HepG2 (cell line): ENCODE measurements around the gene MEX3A. TPM values are rescaled to one million over a fixed set of nuclear protein-coding genes. Genes with fewer than 3 reads are reported as not detected.

Experiments
- ATF1 ChIP-seq: IDR thresholded peaks from 2 replicates; pipeline ENCODE4 v1.6.1; 2016; ENCODE audit warnings: mild to moderate bottlenecking, control low read depth
- KLF13 ChIP-seq: sonication (generic); formaldehyde crosslinking; IDR thresholded peaks from 2 replicates; pipeline ENCODE4 v1.4.0; 2020; ENCODE audit warnings: mild to moderate bottlenecking, missing genetic modification reagents
- MED8 ChIP-seq: sonication (generic); formaldehyde crosslinking; IDR thresholded peaks from 2 replicates; pipeline ENCODE4 v1.8.1; 2023; ENCODE audit warnings: mild to moderate bottlenecking, missing genetic modification reagents; ENCODE audit not compliant: insufficient replicate concordance
- NAIF1 ChIP-seq: sonication (generic); formaldehyde crosslinking; IDR thresholded peaks from 2 replicates; pipeline ENCODE4 v1.5.0; 2020; ENCODE audit warnings: mild to moderate bottlenecking, missing genetic modification reagents, borderline replicate concordance
- NFRKB ChIP-seq: fragments of 450-650 bp; IDR thresholded peaks from 2 replicates; pipeline ENCODE4 v1.6.1; 2017
- POGK ChIP-seq: sonication (generic); formaldehyde crosslinking; conservative IDR thresholded peaks from 2 replicates; pipeline ENCODE4 v1.8.0; 2022; ENCODE audit warnings: mild to moderate bottlenecking, moderate library complexity, missing genetic modification reagents
- SRSF9 ChIP-seq: fragments of 200-400 bp; formaldehyde crosslinking; IDR thresholded peaks from 2 replicates; pipeline ENCODE4 v1.6.1; 2018; ENCODE audit warnings: borderline replicate concordance, mild to moderate bottlenecking, low read depth, low read length; ENCODE audit not compliant: insufficient read depth, poor library complexity, severe bottlenecking
- TAF1 ChIP-seq: sonication (generic); formaldehyde crosslinking; IDR thresholded peaks from 2 replicates; pipeline ENCODE4 v1.4.0; 2020; ENCODE audit warnings: missing genetic modification reagents
- ZNF367 ChIP-seq: sonication (generic); formaldehyde crosslinking; IDR thresholded peaks from 2 replicates; pipeline ENCODE4 v1.4.0; 2020; ENCODE audit warnings: missing genetic modification reagents, borderline replicate concordance
- ZNF615 ChIP-seq: sonication (generic); formaldehyde crosslinking; IDR thresholded peaks from 2 replicates; pipeline ENCODE4 v1.5.0; 2020; ENCODE audit warnings: mild to moderate bottlenecking, missing genetic modification reagents, borderline replicate concordance
- ZNF670 ChIP-seq: sonication (generic); formaldehyde crosslinking; IDR thresholded peaks from 2 replicates; pipeline ENCODE4 v1.8.0; 2022; ENCODE audit warnings: mild to moderate bottlenecking, missing genetic modification reagents, borderline replicate concordance
- ZNF800 ChIP-seq: sonication (generic); formaldehyde crosslinking; IDR thresholded peaks from 2 replicates; pipeline ENCODE4 v1.4.0; 2020; ENCODE audit warnings: missing genetic modification reagents
- ZNF878 ChIP-seq: sonication (generic); formaldehyde crosslinking; IDR thresholded peaks from 2 replicates; pipeline ENCODE4 v1.8.1; 2023; ENCODE audit warnings: mild to moderate bottlenecking, missing genetic modification reagents, moderate library complexity
- ZSCAN31 ChIP-seq: sonication (generic); formaldehyde crosslinking; IDR thresholded peaks from 2 replicates; pipeline ENCODE4 v1.5.0; 2020; ENCODE audit warnings: low read depth, mild to moderate bottlenecking, missing genetic modification reagents
- polyA plus RNA-seq, 8 experiments: library from polyadenylated mRNA; depleted of rRNA in 3 of 8; stranded (reverse) in 7 of 8; unstranded in 1 of 8; fragments of >200 nt; fragmentation: Illumina TruSeq in 4 of 8; extraction: Trizol in 4 of 8; gene quantifications; 2 replicates each; pipeline versions ENCODE4 v1.2.1 to v1.2.3, GENCODE V29; 2011 to 2016; ENCODE audit warnings: low read depth in 4 of 8, missing spikeins in 1 of 8, mixed read lengths in 1 of 8; ENCODE audit not compliant: insufficient read depth in 1 of 8
- total RNA-seq, 5 experiments: library from RNA; depleted of rRNA; stranded (reverse); fragments of >200 nt; fragmentation: Illumina TruSeq; extraction: Trizol; gene quantifications; 2 replicates each; pipeline ENCODE4 v1.2.3, GENCODE V29; 2016; ENCODE audit warnings: low read depth in 1 of 5
- TF ChIP-seq, protein P1 (sequence below): sonication (generic); formaldehyde crosslinking; IDR thresholded peaks from 2 replicates; pipeline ENCODE4 v1.5.0; 2020; ENCODE audit warnings: mild to moderate bottlenecking, missing genetic modification reagents, borderline replicate concordance
- TF ChIP-seq, protein P2 (sequence below): sonication (generic); formaldehyde crosslinking; IDR thresholded peaks from 2 replicates; pipeline ENCODE4 v1.4.0; 2020; ENCODE audit warnings: missing genetic modification reagents
- TF ChIP-seq, protein P3 (sequence below): IDR thresholded peaks from 2 replicates; pipeline ENCODE4 v1.6.1; 2016; ENCODE audit warnings: low read depth, control low read depth

Gene MEX3A
- total and polyA plus RNA-seq, 2 of the 13 experiments (the other 11 are each of a cell fraction or from before 2014, with no cell fraction given) = 7.6 to 9.1 TPM

- TF ChIP-seq, protein P1, sequence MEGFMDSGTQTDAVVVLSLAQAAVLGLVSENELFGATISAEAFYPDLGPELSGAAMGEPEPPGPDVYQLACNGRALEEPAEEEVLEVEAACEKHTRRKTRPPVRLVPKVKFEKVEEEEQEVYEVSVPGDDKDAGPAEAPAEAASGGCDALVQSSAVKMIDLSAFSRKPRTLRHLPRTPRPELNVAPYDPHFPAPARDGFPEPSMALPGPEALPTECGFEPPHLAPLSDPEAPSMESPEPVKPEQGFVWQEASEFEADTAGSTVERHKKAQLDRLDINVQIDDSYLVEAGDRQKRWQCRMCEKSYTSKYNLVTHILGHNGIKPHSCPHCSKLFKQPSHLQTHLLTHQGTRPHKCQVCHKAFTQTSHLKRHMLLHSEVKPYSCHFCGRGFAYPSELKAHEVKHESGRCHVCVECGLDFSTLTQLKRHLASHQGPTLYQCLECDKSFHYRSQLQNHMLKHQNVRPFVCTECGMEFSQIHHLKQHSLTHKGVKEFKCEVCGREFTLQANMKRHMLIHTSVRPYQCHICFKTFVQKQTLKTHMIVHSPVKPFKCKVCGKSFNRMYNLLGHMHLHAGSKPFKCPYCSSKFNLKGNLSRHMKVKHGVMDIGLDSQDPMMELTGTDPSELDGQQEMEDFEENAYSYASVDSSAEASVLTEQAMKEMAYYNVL (CRISPR knock-in tag) = 0 out of 2 replicates have a peak, but pooled peaks have one; percentile 53
- TF ChIP-seq, protein P2, sequence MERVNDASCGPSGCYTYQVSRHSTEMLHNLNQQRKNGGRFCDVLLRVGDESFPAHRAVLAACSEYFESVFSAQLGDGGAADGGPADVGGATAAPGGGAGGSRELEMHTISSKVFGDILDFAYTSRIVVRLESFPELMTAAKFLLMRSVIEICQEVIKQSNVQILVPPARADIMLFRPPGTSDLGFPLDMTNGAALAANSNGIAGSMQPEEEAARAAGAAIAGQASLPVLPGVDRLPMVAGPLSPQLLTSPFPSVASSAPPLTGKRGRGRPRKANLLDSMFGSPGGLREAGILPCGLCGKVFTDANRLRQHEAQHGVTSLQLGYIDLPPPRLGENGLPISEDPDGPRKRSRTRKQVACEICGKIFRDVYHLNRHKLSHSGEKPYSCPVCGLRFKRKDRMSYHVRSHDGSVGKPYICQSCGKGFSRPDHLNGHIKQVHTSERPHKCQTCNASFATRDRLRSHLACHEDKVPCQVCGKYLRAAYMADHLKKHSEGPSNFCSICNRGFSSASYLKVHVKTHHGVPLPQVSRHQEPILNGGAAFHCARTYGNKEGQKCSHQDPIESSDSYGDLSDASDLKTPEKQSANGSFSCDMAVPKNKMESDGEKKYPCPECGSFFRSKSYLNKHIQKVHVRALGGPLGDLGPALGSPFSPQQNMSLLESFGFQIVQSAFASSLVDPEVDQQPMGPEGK (CRISPR knock-in tag) = no peak; the same call in none of the 2 replicates
- TF ChIP-seq NFRKB (no peak), ZNF800 (CRISPR knock-in tag) (no peak), ZNF878 (CRISPR knock-in tag) (0 out of 2 replicates have a peak, but pooled peaks have one; percentile 0), ZNF670 (CRISPR knock-in tag) (no peak), NAIF1 (CRISPR knock-in tag) (no peak), ATF1 (no peak), ZSCAN31 (CRISPR knock-in tag) (no peak), ZNF615 (CRISPR knock-in tag) (no peak), ZNF367 (no peak), SRSF9 (no peak), POGK (CRISPR knock-in tag) (no peak), TAF1 (CRISPR knock-in tag) (peak; percentile 25; the same call in 1 of the 2 replicates), MED8 (CRISPR knock-in tag) (no peak), KLF13 (0 out of 2 replicates have a peak, but pooled peaks have one; percentile 36)
- TF ChIP-seq, protein P3, sequence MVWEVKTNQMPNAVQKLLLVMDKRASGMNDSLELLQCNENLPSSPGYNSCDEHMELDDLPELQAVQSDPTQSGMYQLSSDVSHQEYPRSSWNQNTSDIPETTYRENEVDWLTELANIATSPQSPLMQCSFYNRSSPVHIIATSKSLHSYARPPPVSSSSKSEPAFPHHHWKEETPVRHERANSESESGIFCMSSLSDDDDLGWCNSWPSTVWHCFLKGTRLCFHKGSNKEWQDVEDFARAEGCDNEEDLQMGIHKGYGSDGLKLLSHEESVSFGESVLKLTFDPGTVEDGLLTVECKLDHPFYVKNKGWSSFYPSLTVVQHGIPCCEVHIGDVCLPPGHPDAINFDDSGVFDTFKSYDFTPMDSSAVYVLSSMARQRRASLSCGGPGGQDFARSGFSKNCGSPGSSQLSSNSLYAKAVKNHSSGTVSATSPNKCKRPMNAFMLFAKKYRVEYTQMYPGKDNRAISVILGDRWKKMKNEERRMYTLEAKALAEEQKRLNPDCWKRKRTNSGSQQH (CRISPR knock-in tag) = no peak
These were observed 29.1 kb downstream of the MEX3A start (continued) for GRCh38 chr1:156052862-156053767.
